CD1c-positive myeloid dendritic cell (primary cell): ENCODE measurements around the gene RASA3.
"Not testable (repeated sequence)": the region's sequence is repeated elsewhere in the genome, so short reads cannot be mapped to it uniquely, and the experiment has no call there.

ENCODE experiments used
- DNase-seq: peaks from one replicate; pipeline ENCODE4 v3.0.0-alpha.2; 2016; ENCODE audit errors: extremely low spot score

Gene RASA3

DNA sequence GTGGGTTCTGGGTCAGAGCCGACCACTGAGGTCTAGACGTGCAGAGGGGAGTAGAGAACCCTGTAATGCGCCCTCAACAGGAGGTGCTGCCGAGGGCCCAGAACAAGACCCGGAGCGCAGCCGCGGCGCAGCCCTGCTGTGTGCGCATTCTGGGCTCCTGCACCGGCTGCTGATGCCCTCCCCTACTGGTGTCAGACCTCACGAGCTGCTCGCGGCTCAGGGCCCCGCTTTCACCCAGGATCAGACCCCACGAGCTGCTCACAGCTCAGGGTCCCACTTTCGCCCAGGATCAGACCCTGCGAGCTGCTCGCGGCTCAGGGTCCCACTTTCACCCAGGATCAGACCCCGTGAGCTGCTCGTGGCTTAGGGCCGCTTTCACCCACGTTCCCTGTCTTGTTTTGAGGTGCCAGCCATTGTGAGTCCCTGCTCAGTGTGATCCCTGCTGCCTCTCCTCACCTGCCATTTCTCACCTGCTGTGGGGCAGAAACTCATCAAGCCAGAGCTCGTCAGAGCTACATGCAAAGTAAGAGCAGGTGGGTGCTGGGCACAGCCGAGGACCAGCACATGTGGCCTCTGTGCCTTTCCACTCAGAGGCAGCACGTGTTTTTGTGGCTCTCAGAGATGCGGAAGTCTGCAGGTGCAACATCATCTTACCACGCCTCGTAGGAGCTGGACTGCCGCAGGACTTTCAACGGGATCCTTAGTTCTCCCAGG is 111.5 kb downstream of the RASA3 start:
- DNase-seq: no peak

DNA sequence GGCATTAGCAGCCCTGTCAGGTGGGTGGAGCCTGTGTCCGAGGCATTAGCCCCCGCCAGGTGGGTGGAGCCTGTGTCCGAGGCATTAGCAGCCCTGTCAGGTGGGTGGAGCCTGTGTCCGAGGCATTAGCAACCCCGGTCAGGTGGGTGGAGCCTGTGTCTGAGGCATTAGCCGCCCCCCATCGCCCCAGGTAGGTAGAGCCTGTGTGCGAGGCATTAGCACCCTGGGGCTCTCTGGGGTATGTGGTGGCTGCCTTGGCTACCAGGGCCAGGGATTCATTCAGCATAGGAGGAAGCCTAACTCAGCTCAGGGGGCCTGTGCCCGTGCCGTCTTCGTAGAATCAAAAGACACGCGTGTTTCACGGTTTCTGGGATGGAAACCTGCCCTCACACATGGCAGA is 112.3 kb downstream of the RASA3 start:
- not testable (repeated sequence) for DNase-seq

DNA sequence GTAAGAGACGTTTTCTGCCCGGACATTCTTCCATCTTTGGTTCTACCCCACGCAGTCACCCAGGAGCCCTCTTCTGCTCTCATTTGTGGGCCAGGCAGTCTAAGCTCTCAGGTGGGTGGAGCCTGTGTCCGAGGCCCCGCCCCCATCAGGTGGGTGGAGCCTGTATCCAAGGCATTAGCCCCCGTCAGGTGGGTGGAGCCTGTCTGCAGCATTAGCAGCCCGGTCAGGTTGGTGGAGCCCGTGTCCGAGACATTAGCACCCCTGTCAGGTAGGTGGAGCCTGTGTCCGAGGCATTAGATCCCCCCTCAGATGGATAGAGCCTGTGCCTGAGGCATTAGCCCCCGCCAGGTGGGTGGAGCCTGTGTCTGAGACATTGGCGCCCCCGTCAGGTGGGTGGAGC is 113.1 kb downstream of the RASA3 start:
- DNase-seq: no peak

DNA sequence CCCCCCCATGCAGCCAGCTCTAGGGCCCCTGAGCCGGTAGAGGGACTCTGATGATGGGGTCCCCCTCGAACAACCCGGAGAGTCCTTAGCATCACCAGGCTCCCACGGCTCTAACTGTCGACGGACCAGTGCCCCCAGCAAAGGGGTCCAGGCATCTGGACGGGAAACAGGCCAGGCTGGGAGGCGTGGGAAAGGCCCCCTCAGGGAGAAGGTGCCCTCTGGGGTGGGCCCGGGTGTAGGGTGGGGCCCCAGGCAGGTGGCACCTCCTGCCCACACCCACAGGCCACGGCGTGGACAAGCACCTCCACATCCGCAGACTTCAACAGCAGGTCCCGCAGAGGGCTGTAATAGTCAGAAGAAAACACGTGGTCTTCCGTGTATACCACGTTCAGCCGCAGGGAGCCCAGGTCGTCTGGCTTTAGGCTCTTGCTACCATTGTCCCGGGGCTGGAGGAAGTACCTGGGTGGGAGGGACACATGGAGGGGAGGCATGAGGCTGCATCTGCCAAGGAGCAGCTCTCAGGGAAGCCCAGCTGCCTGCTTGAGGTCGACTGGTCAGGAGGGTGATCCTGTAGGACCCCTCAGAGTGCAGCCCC is 113.9 kb downstream of the RASA3 start:
- DNase-seq: no peak

DNA sequence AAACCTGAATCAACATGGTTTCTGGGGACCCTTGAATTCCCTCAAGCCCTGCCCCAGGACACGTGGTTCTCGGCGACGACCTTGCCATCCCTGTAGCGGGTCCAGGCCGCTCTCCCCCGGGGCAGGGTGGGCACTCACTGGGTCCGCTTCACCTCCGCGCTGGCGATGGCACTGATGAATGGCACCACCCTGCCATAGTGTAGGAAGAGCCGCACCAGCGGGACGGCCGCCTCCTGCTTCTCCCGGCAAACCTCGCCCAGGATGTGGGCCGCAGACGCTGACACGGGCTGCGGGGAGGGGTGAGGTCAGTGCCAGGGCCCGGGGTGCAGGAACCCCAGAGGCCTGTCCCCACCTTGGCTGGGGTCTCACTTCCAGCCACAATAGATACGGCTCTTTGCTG is 114.5 kb downstream of the RASA3 start:
- DNase-seq: no peak

DNA sequence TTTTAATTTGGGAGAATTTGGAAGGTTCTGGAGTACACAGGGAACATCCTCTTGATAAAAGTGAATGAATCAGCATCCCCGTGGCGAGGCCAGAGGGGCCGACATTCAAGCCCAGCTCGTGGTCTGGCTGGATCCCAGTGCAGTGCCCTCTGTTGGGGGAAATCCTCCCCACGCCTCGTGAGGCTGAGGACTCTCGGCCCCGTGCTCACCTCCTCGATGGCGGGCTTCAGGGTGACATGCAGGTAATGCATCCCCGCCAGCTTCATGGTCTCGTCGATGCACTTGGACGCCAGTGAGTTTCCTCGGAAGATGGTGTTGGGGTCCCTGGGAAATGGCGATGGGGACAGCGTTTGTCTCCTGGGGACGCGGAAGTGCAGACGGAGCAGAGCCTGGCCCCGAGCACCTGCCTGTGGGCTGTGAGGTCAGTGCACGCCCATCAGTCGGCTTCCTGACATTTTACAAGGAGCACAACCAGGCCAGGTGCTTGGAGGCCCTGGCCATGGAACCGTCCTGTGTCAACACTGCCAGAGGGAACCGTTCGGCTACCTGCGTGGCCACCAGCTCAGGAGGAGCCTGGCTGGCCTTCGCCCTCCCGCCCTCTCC is 115.3 kb downstream of the RASA3 start:
- DNase-seq: no peak

DNA sequence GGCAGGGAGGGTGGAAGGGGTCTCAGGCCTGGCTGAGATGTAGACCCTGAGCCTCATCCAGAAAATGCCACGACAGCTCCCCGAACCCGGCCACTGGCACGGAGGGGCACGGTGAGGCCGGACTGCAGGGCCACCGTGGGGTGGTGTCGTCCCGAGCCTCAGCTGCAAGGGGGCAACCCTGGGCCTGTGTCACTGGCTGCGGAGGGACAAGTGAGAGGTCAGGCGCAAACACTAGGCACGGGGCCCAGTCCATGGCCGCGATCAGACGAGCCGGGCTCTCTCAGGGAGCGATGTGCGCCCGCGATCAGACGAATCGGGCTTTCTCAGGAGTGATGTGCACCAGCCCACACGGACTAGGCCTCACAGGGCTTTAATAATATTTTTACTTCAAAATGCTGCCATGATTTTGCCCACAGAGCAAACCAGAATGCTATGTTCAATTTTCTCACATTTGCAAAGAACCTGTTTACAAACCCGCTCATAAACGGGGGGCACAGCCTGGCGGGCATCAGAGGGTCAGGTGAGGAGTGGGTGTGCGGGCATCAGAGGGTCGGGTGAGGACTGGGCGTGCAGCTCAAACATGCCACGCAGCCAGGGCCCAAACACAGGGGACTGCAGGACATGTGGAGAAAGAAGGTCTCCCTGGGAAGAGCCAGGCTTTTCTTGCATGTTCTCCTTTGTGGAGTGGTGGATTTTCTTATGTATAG is 115.9 kb downstream of the RASA3 start:
- no peak for DNase-seq

DNA sequence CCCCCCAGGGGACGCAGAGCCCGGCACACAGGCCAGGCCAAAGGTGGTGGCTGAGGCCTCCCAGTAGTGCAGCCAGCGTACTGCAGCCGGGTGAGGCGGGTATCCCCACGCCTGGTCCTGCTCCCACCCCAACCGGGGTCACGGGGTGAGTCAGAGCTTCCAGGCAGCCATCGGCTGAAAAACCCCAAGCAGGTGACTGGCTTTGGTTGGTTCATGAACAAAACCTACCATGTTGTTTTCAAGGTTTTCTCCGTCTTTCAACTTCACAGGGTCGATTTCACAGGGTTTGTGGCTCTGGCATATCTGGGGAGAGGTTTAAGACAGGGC is 116.5 kb downstream of the RASA3 start:
- DNase-seq: no peak

DNA sequence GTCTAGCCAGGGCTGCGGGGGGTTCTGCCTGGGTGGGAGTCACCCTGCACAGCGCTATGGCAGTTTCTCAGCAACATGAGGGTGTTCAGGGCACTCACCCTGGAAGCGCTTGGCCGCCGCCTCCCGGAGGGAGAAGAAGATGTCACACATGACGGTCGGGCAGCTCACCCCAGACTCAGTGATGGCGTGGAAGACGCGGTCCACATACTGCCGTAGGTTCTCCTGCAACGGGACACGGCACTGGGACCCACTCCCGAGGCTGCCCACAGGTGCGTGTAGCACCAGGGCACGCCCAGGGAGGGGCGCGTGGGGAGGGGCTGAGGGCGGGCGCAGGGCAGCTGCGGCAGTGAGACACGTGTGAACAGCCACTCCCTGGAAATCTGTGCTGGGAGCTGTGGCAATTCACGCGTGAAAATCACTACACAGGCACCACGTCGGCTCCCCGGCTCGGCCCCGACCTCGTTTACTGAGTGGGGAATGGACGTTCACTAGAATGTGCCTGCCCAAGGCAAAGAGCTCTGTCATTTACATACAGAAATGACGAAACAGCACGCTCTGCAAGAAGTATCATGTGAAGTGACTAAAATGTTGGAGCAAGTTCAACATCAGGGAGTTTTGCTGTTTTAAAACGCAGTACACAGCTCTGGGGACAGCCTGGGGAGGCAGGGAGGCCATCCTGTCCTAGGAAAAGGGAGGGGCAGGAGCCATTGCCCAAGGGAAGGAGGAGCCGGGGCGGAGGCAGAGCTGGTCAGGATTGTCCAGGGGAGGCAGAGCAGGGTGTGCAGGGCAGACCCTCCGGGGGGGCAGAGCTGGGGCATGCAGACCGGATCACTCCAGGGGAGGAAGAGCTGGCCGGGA is 117.1 kb downstream of the RASA3 start:
- DNase-seq: no peak

DNA sequence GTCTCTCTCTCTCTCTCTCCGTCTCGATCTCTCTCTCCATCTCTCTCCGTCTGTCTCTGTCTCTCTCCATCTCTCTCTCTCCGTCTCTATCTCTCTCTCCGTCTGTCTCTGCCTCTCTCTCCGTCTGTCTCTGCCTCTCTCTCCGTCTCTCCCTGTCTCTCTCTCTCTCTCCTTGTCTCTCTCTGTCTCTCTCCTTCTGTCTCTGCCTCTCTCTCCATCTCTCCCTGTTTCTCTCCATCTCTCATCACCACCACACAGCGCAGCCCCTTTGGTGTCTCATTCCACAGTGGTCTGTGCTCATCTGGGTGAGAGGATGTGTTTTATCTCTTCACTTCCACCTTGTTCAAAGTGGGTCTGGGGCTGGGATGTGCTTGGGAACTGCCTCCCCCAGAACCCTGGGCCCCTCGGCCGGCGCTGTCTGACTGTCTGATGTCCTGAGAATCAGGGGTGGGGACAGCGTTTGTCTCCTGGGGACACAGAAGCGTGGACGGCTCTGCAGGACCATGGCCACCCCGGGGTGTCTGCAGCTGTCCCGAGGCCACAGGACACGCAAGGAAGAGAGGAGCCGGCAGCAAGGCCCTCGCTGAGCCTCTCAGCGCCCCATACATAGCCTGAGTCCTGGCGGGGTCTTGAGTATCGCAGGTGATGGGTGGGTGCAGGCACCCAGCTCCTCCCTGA is 118.3 kb downstream of the RASA3 start:
- no peak for DNase-seq

DNA sequence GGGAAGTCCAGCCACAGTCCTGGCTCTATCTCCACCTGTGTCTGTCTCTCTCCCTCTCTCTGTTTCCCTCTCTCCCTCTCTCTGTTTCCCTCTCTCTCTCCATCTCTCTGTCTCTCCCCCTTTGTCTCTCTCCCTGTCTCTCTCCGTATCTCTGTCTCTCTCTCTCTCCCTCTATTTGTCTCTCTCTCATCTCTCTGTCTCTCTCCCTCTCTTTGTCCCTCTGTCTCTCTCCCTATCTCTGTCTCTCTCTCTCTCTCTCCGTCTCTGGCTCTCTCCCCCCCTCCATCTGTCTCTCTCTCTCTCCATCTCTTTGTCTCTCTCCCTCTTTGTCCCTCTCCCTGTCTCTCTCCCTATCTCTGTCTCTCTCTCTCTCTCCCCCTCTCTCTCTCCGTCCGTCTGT is 119.1 kb downstream of the RASA3 start:
- no peak for DNase-seq

DNA sequence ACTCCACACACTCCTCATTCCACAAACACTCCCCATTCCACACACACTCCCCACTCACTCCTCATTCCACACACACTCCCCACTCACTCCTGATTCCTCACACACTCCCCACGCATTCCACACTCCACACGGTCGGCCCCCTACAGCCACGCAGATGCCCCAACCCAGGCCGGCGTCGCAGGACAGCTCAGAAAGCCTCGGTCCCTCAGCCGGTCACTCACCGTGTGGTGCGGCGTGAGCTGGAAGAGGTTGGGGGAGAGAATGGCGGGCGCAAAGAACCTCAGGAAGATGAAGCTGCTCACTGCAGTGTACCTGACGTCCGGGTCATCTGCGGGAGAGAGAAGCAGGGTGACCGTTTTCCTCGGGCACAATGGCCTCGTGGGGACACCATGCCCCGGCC is 119.5 kb downstream of the RASA3 start:
- no peak for DNase-seq

DNA sequence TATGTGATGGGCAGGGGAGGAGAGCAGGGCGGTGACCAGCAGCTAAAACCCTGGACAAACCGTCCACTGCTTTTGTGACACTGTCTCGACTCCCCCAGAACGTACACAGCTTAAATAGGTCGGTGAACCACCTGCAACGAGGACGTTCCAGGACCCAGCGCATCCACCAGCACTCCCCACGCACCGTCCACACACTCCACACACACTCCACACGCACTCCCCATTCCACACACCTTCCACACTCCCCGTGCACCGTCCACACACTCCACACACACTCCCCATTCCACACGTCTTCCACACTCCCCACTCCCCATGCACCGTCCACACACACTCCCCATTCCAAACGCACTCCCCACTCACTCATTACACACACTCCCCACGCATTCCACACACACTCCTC is 120.3 kb downstream of the RASA3 start:
- DNase-seq: no peak

DNA sequence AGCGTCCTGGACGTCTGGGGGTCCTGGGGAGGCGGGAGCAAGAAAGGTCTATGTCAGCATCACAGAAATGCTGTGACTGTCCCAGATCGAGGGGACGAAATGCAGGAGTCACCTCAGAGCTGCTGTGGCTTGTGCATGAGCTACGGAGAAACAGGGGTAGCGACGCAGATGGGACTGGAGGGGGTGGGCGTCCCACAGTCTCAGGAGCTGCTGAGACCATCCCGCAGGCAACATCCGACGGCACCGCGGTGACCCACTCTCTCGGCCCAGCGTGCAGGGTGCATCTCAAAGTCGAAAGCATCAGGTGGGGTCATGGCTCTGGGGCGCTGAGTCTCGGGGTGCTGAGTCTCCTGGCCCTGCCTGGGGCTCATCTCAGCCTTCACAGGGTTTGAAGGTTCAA is 121.2 kb downstream of the RASA3 start:
- DNase-seq: no peak

DNA sequence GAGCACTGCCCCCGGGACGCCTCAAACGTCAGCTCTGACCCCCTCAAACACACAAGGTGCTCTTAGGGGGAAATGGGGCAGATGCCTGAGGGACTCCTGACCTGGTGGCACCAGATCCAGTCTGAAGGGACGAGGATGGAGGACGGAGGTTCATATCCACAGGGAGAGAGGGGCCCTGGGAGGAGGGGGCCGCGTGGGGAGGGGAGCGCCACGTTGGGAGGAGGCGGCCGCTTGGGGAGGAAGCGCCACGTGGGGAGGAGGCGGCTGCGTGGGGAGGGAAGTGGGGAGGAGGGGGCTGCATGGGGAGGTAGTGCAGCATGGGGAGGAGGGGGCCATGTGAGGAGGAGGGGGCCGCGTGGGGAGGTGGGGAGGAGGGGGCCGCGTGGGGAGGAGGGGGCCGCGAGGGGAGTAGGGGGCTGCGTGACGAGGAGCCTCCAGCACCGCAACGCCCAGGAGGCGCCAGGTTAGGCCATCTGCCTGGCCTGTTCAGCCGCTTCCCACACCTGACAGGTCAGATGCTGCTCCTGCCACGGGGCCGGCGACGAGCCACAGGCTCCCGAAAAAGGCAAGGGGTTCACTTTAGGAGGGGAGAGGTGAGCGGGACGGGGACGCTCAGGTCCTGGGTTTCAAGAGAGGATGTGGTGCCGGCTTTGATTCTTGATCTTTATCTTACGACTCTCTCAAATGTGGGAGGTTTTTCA is 121.9 kb downstream of the RASA3 start:
- DNase-seq: no peak

DNA sequence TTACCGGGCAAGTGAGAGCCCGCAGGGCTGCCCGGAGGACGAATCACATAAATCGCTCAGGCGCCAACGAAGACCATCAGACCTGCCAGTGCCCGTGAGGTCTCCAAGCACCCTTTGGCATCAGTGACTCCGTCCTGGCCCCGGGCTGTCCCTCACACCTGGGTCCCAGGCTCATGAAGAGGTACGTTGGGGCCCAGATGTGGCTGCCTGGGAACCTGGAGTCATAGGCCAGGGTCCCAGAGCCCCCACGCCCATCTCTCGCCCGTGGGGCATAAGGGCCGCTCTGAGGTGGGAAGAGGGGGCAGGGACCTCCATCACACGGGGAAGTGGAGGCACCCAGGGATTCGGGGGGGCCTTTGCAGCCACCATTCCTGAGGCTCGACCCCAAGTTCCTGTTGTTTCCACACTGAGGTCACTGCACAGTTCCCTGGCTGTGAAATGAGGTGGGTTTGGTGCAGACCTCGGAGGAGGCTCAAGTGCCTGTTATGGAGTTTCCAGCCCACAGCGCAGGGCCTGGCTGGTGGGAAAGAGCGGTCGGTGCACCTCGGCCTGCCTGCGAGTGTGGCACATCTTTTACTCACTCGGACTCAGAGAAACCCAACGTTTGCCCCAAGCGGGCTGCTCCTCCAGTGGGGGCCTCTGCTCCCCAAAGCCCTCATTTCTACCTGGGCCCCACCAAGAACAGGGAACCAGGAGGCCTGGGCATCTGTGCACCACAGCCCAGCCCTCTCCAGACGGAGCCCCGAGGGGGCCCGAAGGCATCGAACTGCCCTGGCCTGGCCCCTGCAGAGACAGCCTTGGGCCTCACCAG is 122.6 kb downstream of the RASA3 start:
- DNase-seq: no peak

DNA sequence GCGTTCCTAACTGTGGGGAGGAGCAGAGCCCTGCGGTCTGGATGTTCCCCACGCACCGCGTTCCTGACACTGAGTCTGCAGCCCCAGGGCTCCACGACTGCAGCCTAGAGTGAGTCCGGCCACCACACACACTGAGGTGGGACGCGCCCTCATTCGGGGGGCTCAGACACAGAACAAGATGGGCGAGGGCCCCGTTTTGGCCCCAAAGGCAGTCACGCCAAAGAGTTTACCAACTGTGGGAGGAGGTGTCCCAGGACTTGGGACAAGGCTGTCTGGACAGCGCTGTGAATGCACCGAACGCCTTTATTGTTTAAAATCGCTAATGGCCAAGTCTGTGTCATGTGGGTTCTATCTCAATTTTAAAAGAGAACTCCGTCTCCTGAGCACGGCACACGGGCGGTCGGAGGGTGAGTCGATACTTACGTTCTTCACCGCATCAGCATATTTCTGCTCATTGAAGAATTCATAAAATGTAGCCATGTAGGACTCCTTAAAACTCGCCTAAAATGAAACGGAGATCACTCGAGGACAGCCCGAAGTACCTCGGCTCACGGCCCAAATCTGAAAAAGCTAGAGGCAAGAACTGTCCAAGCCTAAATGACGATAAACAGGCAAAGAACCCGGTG is 123.3 kb downstream of the RASA3 start:
- no peak for DNase-seq

DNA sequence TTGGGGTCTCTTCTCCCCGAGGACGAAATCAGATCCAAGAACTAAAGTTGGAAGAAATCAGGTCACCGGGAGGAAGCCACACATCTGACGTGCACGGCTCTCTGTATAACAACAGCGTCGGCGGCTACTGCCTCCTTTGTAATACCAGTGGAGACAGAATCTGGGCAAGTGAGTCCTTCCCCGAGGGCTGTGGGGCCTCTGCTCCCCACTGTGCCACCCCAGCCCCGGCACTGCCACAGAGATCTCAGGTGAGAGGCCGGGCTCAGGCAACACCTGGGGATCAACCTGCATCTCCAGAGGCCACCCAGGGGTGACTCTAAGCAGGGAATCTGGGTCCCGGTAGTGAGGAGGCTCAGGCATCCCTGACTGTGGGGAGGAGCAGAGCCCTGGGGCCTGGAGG is 124.9 kb downstream of the RASA3 start:
- DNase-seq: no peak

DNA sequence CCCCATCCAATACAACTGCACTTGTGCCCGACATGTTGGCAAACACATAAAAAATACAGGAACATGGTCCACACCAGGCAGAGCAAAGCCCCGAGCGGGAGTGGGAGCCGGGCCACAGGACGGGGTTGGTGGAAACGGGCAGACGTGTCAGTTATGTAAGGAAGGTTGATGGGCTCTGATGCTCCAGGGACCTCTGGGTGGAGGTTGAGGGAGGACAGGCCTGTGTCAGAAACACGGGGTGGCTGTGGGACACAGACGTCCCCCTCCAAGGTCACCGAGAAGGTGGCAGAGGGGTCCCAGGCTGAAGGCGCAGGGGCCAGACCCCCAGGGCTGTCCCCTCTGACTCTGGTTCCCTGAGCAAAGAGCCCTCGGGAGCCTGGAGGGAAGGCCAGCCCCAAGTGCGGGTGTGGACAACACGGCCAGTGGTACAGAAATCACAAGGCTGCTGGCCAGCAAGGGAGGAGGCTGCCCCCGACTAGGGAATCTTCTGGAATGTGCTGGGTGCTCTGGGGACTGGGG is 127.2 kb downstream of the RASA3 start:
- no peak for DNase-seq
